Activated CD4-positive, alpha-beta memory T cell treated with anti-CD3 and anti-CD28 coated beads for 36 hours (primary cell): ENCODE data around the gene ARHGEF11. TPM values are rescaled to one million over a fixed set of nuclear protein-coding genes. Genes with fewer than 3 reads are reported as not detected.
A peak's percentile ranks its signal among the peaks of the same experiment; 100 is the strongest.

ENCODE experiments used
- CTCF ChIA-PET: fragments of 350-600 bp; sonication (Branson Sonifier 250); formaldehyde crosslinking; loops from one replicate; lab custom pipeline; 2021; ENCODE audit warnings: antibody characterized with exemption, inconsistent platforms; lab: Charles Lee
- POLR2A ChIA-PET: fragments of 350-600 bp; sonication (Branson Sonifier 250); formaldehyde crosslinking; loops from one replicate; lab custom pipeline; 2021; ENCODE audit warnings: antibody characterized with exemption; lab: Charles Lee
- DNase-seq: peaks from one replicate; pipeline ENCODE4 v3.0.0-alpha.2; 2020
- H3K27ac Mint-ChIP-seq: one replicate; pipeline ENCODE4 v1.8.0; 2021; ENCODE audit warnings: mixed read lengths
- H3K27me3 Mint-ChIP-seq: one replicate; pipeline ENCODE4 v1.8.0; 2021; ENCODE audit warnings: mixed read lengths
- H3K36me3 Mint-ChIP-seq: one replicate; pipeline ENCODE4 v1.8.0; 2021; ENCODE audit warnings: mixed read lengths
- H3K4me1 Mint-ChIP-seq: one replicate; pipeline ENCODE4 v1.8.0; 2021; ENCODE audit warnings: low read depth, mixed read lengths
- H3K4me3 Mint-ChIP-seq: one replicate; pipeline ENCODE4 v1.8.0; 2021; ENCODE audit warnings: mild to moderate bottlenecking, mixed read lengths
- H3K9me3 Mint-ChIP-seq: one replicate; pipeline ENCODE4 v1.8.0; 2021; ENCODE audit warnings: mixed read lengths
- intact Hi-C: fragments of 100-400 bp; cut with micrococcal nuclease; formaldehyde crosslinking; loops from one replicate; pipeline ENCODE4 v1.15.1; 2023
- total RNA-seq, 2 experiments: library from RNA; stranded (reverse); gene quantifications; one replicate each; pipeline ENCODE4 v1.2.3, GENCODE V29; 2021

Gene ARHGEF11
- total RNA-seq: 1 to 10 TPM; 1.3 to 1.8 TPM

GRCh38 chr1:157045250-157046218 is at the start of gene ARHGEF11:
ARHGEF11 (minus strand) TSS chr1:157045742; CDS start chr1:157044330, 1,412 bp downstream.
- Mint-ChIP-seq H3K4me1 (peaks cover 8% of the 10 kb centered on the region), H3K27me3 (peaks cover 60% of the 10 kb centered on the region), H3K9me3 (no peaks in the 10 kb centered on the region), H3K27ac (no peak within 1 kb of the TSS), H3K4me3 (peak within 1 kb of the TSS; percentile 79), H3K36me3 (no peaks in the 10 kb centered on the region)
- CTCF ChIA-PET: interaction anchor here (0.7 to 1.0 kb wide), 3 partner anchors 40 to 218 kb away, joined by 3 to 5 read pairs (median 4); no protein-coding TSS in a partner anchor
- POLR2A ChIA-PET: no interaction called here
- intact Hi-C loops: no loop called here
- peak; percentile 38 for DNase-seq

- Mint-ChIP-seq H3K4me1 (peaks cover 9% of the 10 kb centered on the region), H3K36me3 (no peaks in the 10 kb centered on the region), H3K9me3 (no peaks in the 10 kb centered on the region), H3K27ac (no peak overlapping the region), H3K4me3 (no peak overlapping the region), H3K27me3 (peaks cover 2% of the 10 kb centered on the region)
- intact Hi-C loops: no loop called here
- CTCF ChIA-PET: interaction anchor here (6.0 kb wide), 1 partner anchor 60 kb away, joined by 36 read pairs; no protein-coding TSS in a partner anchor
- no peak for DNase-seq
- POLR2A ChIA-PET: no interaction called here
These were observed 49.5 kb upstream of the ARHGEF11 start for GRCh38 chr1:157095091-157095490.

- CTCF ChIA-PET: interaction anchor here (6.0 kb wide), 1 partner anchor 63 kb away, joined by 36 read pairs; no protein-coding TSS in a partner anchor
- DNase-seq: no peak
These were observed 47.3 kb upstream of the ARHGEF11 start for GRCh38 chr1:157092831-157093230.

GRCh38 chr1:157091668-157092273 is 46.2 kb upstream of the ARHGEF11 start:
- Mint-ChIP-seq H3K4me3 (no peak overlapping the region), H3K27me3 (peaks cover 3% of the 10 kb centered on the region), H3K4me1 (peaks cover 5% of the 10 kb centered on the region), H3K9me3 (no peaks in the 10 kb centered on the region), H3K27ac (no peak overlapping the region), H3K36me3 (no peaks in the 10 kb centered on the region)
- ChIA-PET CTCF (interaction anchor here (1.9 to 12.4 kb wide), 4 partner anchors 21 to 80 kb away, joined by 8 to 643 read pairs (median 53); partner anchors contain the start of gene ETV3), POLR2A (no interaction called here)
- no peak for DNase-seq
- intact Hi-C loops: loop anchor here (5.0 kb wide), 1 partner anchor 396 kb away; no protein-coding TSS in a partner anchor

More at GRCh38 chr1:157092831-157093230, 47.3 kb upstream of the ARHGEF11 start:
- H3K9me3 Mint-ChIP-seq: no peaks in the 10 kb centered on the region
- intact Hi-C loops: loop anchor here (5.0 kb wide), 1 partner anchor 394 kb away; no protein-coding TSS in a partner anchor
- H3K4me3 Mint-ChIP-seq: no peak overlapping the region
- H3K27ac Mint-ChIP-seq: no peak overlapping the region
- H3K4me1 Mint-ChIP-seq: peaks cover 5% of the 10 kb centered on the region
- POLR2A ChIA-PET: no interaction called here
- H3K36me3 Mint-ChIP-seq: no peaks in the 10 kb centered on the region
- H3K27me3 Mint-ChIP-seq: peaks cover 3% of the 10 kb centered on the region

GRCh38 chr1:157091186-157091585 is 45.6 kb upstream of the ARHGEF11 start:
- intact Hi-C loops: loop anchor here (5.0 kb wide), 1 partner anchor 396 kb away; no protein-coding TSS in a partner anchor
- ChIA-PET CTCF (interaction anchor here (1.0 to 12.4 kb wide), 15 partner anchors 8 to 199 kb away, joined by 4 to 643 read pairs (median 10); partner anchors contain the start of genes ETV3 and ETV3L), POLR2A (no interaction called here)
- no peak overlapping the region for H3K27ac Mint-ChIP-seq
- no peak for DNase-seq
- peaks cover 3% of the 10 kb centered on the region for H3K27me3 Mint-ChIP-seq
- H3K4me3 Mint-ChIP-seq: no peak overlapping the region
- no peaks in the 10 kb centered on the region for H3K36me3 Mint-ChIP-seq
- H3K4me1 Mint-ChIP-seq: peaks cover 5% of the 10 kb centered on the region
- no peaks in the 10 kb centered on the region for H3K9me3 Mint-ChIP-seq

GRCh38 chr1:157090771-157091170 is 45.2 kb upstream of the ARHGEF11 start:
- ChIA-PET CTCF (interaction anchor here (0.7 to 12.4 kb wide), 28 partner anchors 8 to 269 kb away, joined by 3 to 643 read pairs (median 8); partner anchors contain the start of genes ETV3 and ETV3L), POLR2A (interaction anchor here (1.8 kb wide), 1 partner anchor 65 kb away, joined by 17 read pairs; no protein-coding TSS in a partner anchor)
- Mint-ChIP-seq H3K4me3 (no peak overlapping the region), H3K36me3 (no peaks in the 10 kb centered on the region), H3K4me1 (peaks cover 5% of the 10 kb centered on the region), H3K27me3 (peaks cover 3% of the 10 kb centered on the region), H3K9me3 (no peaks in the 10 kb centered on the region), H3K27ac (no peak overlapping the region)
- intact Hi-C loops: loop anchor here (1.0 to 5.0 kb wide), 2 partner anchors 66 to 397 kb away; no protein-coding TSS in a partner anchor
- DNase-seq: no peak

GRCh38 chr1:157090196-157090647 is 44.7 kb upstream of the ARHGEF11 start:
- intact Hi-C loops: loop anchor here (1.0 to 5.0 kb wide), 2 partner anchors 66 to 397 kb away; no protein-coding TSS in a partner anchor
- CTCF ChIA-PET: interaction anchor here (0.6 to 12.4 kb wide), 41 partner anchors 9 to 415 kb away, joined by 3 to 643 read pairs (median 5); partner anchors contain the start of genes ETV3 and ETV3L
- Mint-ChIP-seq H3K4me1 (peaks cover 5% of the 10 kb centered on the region), H3K4me3 (no peak overlapping the region), H3K36me3 (no peaks in the 10 kb centered on the region), H3K27ac (no peak overlapping the region), H3K27me3 (peaks cover 3% of the 10 kb centered on the region), H3K9me3 (no peaks in the 10 kb centered on the region)
- POLR2A ChIA-PET: interaction anchor here (1.8 kb wide), 1 partner anchor 66 kb away, joined by 17 read pairs; no protein-coding TSS in a partner anchor
- DNase-seq: peak; percentile 90

- H3K9me3 Mint-ChIP-seq: no peaks in the 10 kb centered on the region
- no peaks in the 10 kb centered on the region for H3K36me3 Mint-ChIP-seq
- DNase-seq: no peak
- H3K27ac Mint-ChIP-seq: no peak overlapping the region
- ChIA-PET CTCF (interaction anchor here (0.6 to 12.4 kb wide), 39 partner anchors 9 to 416 kb away, joined by 3 to 643 read pairs (median 6); partner anchors contain the start of genes ETV3 and ETV3L), POLR2A (interaction anchor here (1.8 kb wide), 1 partner anchor 66 kb away, joined by 17 read pairs; no protein-coding TSS in a partner anchor)
- H3K4me3 Mint-ChIP-seq: no peak overlapping the region
- H3K4me1 Mint-ChIP-seq: peaks cover 5% of the 10 kb centered on the region
- peaks cover 3% of the 10 kb centered on the region for H3K27me3 Mint-ChIP-seq
- intact Hi-C loops: loop anchor here (1.0 to 5.0 kb wide), 2 partner anchors 67 to 398 kb away; no protein-coding TSS in a partner anchor
These were observed 44.2 kb upstream of the ARHGEF11 start for GRCh38 chr1:157089789-157090188.

GRCh38 chr1:157088607-157089006 is 43.1 kb upstream of the ARHGEF11 start:
- POLR2A ChIA-PET: no interaction called here
- intact Hi-C loops: no loop called here
- Mint-ChIP-seq H3K4me3 (no peak overlapping the region), H3K27me3 (peaks cover 3% of the 10 kb centered on the region), H3K27ac (no peak overlapping the region), H3K9me3 (no peaks in the 10 kb centered on the region), H3K36me3 (no peaks in the 10 kb centered on the region), H3K4me1 (peaks cover 5% of the 10 kb centered on the region)
- CTCF ChIA-PET: interaction anchor here (1.6 to 12.4 kb wide), 3 partner anchors 10 to 66 kb away, joined by 5 to 643 read pairs (median 92); partner anchors contain the start of gene ETV3
- DNase-seq: no peak

GRCh38 chr1:157087030-157087429 is 41.5 kb upstream of the ARHGEF11 start:
- POLR2A ChIA-PET: no interaction called here
- H3K36me3 Mint-ChIP-seq: no peaks in the 10 kb centered on the region

GRCh38 chr1:157086299-157086698 is 40.8 kb upstream of the ARHGEF11 start:
- no peak overlapping the region for H3K27ac Mint-ChIP-seq
- intact Hi-C loops: no loop called here

More at GRCh38 chr1:157087030-157087429, 41.5 kb upstream of the ARHGEF11 start:
- DNase-seq: no peak
- Mint-ChIP-seq H3K4me3 (no peak overlapping the region), H3K27me3 (peaks cover 3% of the 10 kb centered on the region), H3K27ac (no peak overlapping the region), H3K4me1 (peaks cover 5% of the 10 kb centered on the region), H3K9me3 (no peaks in the 10 kb centered on the region)
- CTCF ChIA-PET: interaction anchor here (1.6 to 12.4 kb wide), 3 partner anchors 13 to 67 kb away, joined by 6 to 643 read pairs (median 9); no protein-coding TSS in a partner anchor
- intact Hi-C loops: no loop called here

More at GRCh38 chr1:157086299-157086698, 40.8 kb upstream of the ARHGEF11 start:
- Mint-ChIP-seq H3K4me3 (no peak overlapping the region), H3K27me3 (peaks cover 3% of the 10 kb centered on the region), H3K36me3 (no peaks in the 10 kb centered on the region), H3K4me1 (peaks cover 5% of the 10 kb centered on the region), H3K9me3 (no peaks in the 10 kb centered on the region)
- ChIA-PET CTCF (interaction anchor here (2.1 to 12.4 kb wide), 2 partner anchors 12 to 68 kb away, joined by 9 to 643 read pairs; no protein-coding TSS in a partner anchor), POLR2A (no interaction called here)
- DNase-seq: no peak
